Kasumi-1 (cell line): Measurements from ENCODE around the gene NT5DC3.

Experiments used
- DNase-seq, 2 experiments: peaks; one replicate each; lab custom pipeline; 2025; lab: John Stamatoyannopoulos, UW

Gene NT5DC3

GRCh38 chr12:103782399-103782798 is 58.6 kb downstream of the NT5DC3 start:
- no peak for DNase-seq

- no peak for DNase-seq
These were observed 60.0 kb downstream of the NT5DC3 start for GRCh38 chr12:103780992-103781391.

DNA sequence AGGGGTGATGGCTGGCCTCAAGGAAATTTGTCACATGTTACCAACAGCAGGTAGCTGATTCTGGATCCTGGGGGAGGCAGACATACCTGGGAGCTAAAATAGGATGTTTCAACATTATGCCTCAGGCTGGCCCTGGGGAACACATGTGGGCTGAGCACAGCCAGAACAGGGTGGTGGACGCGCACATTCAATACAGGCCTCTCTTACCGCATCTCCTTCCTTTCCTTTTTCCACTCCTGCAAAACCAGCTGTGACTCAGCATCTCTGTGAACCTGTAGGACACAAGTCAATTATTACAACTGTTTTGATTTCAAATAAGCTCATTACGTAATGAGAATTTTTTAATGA is 61.0 kb downstream of the NT5DC3 start:
- no peak for DNase-seq

GRCh38 chr12:103779410-103780092 is 61.5 kb downstream of the NT5DC3 start:
- peak in 1 of 2 experiments; percentile 85 for DNase-seq

GRCh38 chr12:103778781-103779180 is 62.3 kb downstream of the NT5DC3 start:
- no peak for DNase-seq

GRCh38 chr12:103774977-103775560 is 66.0 kb downstream of the NT5DC3 start:
- DNase-seq, result no peak

DNA sequence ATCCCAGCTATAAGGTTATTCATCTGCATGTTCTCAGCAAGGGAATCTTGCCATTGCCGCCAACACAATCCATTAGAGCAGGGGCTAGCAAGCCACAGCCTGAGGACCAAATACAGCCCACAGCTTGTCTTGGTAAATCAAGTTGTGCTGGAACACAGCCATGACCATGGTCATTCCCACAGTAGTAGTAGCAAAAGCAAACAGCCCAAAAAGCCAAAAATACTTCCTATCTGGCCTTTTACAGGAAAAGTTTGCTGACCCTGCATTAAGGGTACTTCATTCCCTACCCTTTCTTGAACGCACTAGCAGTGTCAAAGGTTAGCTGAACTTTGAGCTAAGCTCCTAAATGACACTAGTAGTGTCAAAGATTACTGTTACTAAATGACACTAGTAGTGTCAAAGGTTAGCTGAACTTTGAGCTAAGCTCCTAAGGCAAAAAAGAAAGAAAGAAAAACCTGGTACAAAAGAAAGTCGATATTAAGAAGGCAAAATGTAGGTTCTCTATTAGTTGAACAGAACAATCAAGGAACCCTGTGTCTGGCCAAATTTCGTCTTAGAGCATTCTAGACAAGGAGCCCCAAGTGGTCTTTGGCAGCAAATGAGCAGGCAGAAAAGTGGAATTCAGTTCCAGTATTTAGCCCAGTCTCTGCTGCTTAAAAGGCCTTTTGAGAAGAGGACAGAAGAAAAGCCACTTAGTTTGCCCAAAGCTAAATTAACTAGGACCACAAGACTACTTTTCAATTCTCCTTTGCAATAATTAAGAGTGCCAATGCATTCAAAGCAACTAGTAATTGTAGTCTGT is 67.7 kb downstream of the NT5DC3 start:
- no peak for DNase-seq

GRCh38 chr12:103772367-103773108 is 68.5 kb downstream of the NT5DC3 start:
- DNase-seq, result no peak

DNA sequence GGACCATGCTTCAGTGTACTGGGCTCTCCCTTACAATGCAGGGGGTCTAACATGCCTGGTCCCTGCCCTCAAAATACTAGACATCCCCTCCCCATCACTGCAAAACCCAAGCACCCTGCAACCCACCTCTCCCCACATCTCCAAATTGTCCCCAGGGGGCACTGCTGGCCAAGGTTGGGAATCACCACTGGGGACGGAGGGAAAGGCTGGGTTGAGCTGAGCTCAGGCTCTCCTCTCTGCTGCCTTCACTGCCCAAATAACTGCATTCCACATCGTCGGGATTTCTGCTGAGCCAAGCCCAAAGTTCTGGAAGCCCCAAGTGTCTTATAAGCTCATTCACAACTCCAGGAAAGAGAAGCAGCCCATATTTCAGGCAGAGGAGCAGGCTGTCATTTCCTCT is 69.6 kb downstream of the NT5DC3 start:
- peak in 1 of 2 experiments; percentile 18 for DNase-seq

DNA sequence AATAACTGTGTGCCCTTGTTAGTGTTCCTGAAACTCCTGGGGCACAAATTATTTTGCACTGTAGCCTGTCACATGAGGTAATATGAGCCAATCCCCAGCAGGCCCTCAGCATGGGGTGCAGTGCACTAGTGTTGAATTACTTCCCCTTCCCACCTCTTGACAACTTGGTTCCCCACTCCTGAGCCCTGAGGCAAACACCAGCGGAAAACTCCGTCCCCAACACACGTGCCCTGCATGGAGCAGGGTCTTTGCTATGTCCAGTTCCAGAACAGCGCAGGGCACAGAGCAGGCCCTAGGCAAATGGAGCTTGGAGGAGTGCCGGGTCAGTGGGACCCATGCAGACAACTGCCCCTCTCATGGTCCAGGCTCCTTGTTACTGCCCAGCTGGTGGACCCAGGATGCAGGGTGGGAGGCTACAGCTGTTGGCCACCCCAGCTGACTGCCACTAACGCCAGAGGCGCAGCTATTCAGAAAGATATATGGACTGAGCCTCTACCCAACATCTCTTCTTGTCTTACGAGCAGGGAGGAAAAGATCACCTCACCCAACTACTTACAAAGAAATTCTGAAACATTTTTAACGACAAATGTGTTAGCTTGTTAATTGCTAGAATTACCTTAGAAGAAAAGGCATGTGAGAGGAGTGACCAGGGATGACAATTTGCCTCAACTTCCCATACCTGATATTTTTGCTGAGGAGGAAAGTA is 71.6 kb downstream of the NT5DC3 start:
- peak; percentile 10 to 25 for DNase-seq

GRCh38 chr12:103768467-103769123 is 72.4 kb downstream of the NT5DC3 start:
- DNase-seq, result no peak

GRCh38 chr12:103766028-103766427 is 75.0 kb downstream of the NT5DC3 start:
- DNase-seq, result no peak

GRCh38 chr12:103765322-103765721 is 75.7 kb downstream of the NT5DC3 start:
- DNase-seq, result no peak

- no peak for DNase-seq
These were observed 78.6 kb downstream of the NT5DC3 start for GRCh38 chr12:103762473-103762872.

- no peak for DNase-seq
These were observed 82.5 kb downstream of the NT5DC3 start for GRCh38 chr12:103758310-103759089.

- no peak for DNase-seq
These were observed 83.8 kb downstream of the NT5DC3 start for GRCh38 chr12:103757248-103757647.

DNA sequence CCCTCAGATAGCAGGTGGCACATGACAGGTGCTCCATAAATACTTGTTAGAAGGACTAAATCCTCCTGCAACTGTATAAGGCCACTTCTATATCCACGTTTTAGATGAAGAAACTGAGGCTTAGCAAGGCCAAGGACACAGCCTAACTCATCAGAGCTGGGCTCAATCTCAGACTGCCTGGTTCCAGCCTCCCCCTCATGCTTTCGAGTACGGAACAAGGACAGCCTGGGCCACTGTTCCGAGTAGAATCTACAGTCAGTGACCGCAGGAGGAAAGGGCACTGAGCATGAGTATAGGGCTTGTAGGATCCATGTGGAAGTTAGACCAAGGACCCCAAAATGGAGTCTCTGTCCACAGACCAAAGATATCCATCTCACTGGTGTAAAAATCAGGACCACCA is 84.6 kb downstream of the NT5DC3 start:
- no peak for DNase-seq

GRCh38 chr12:103755425-103755824 is 85.6 kb downstream of the NT5DC3 start:
- no peak for DNase-seq

- DNase-seq, result no peak
These were observed 89.4 kb downstream of the NT5DC3 start for GRCh38 chr12:103751600-103751999.

GRCh38 chr12:103751171-103751570 is 89.9 kb downstream of the NT5DC3 start:
- DNase-seq, result peak in 1 of 2 experiments; percentile 3
